Ishikawa (cell line): Measurements from ENCODE around the gene EEPD1.

Experiments
- CEBPB ChIP-seq: IDR thresholded peaks from 2 replicates; pipeline ENCODE4 v1.6.1; 2012
- CREB1 ChIP-seq: IDR thresholded peaks from 2 replicates; pipeline ENCODE4 v1.6.1; 2012; ENCODE audit warnings: low read depth
- EGR1 ChIP-seq: IDR thresholded peaks from 2 replicates; pipeline ENCODE4 v1.6.1; 2012
- EP300 ChIP-seq: IDR thresholded peaks from 2 replicates; pipeline ENCODE4 v1.6.1; 2012; ENCODE audit warnings: borderline replicate concordance
- FOXM1 ChIP-seq: IDR thresholded peaks from 2 replicates; pipeline ENCODE4 v1.6.1; 2012; ENCODE audit warnings: low read depth, borderline replicate concordance
- NFIC ChIP-seq: IDR thresholded peaks from 2 replicates; pipeline ENCODE4 v1.6.1; 2012
- RAD21 ChIP-seq: IDR thresholded peaks from 2 replicates; pipeline ENCODE4 v1.6.1; 2012; ENCODE audit warnings: low read depth
- TAF1 ChIP-seq: IDR thresholded peaks from 2 replicates; pipeline ENCODE4 v1.6.1; 2012; ENCODE audit warnings: low read depth, mild to moderate bottlenecking
- TCF12 ChIP-seq: IDR thresholded peaks from 2 replicates; pipeline ENCODE4 v1.6.1; 2012; ENCODE audit warnings: low read depth
- TEAD4 ChIP-seq: IDR thresholded peaks from 2 replicates; pipeline ENCODE4 v1.6.1; 2012
- YY1 ChIP-seq: IDR thresholded peaks from 2 replicates; pipeline ENCODE4 v1.6.1; 2012; ENCODE audit warnings: low read depth
- ZBTB7A ChIP-seq: IDR thresholded peaks from 2 replicates; pipeline ENCODE4 v1.6.1; 2012; ENCODE audit warnings: low read depth
- TF ChIP-seq, protein P1 (sequence below): IDR thresholded peaks from 2 replicates; pipeline ENCODE4 v1.6.1; 2012; ENCODE audit warnings: low read depth, mild to moderate bottlenecking
- TF ChIP-seq, protein P2 (sequence below): IDR thresholded peaks from 2 replicates; pipeline ENCODE4 v1.6.1; 2012
- TF ChIP-seq, protein P3 (sequence below): IDR thresholded peaks from 2 replicates; pipeline ENCODE4 v1.6.1; 2012

Gene EEPD1

DNA sequence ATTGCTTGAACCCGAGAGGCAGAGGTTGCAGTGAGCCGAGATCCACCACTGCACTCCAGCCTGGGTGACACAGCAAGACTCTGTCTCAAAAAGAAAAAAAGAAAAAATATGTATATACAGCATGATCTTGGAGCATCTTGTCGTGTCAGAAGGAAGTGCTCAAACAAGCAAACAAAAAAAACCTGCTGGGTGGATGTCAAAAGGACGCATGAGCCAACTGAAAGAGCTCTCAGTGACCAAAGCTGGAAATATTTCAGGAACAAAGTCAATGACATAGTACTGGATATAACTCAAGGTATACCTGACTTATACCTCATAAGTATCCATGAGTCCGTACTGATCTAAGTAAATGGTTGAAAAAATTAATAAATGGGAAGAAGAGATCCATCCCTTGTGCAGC lies 142.0 kb downstream of the EEPD1 start:
- TF ChIP-seq TCF12 (no peak), EP300 (no peak), YY1 (no peak), CEBPB (no peak), NFIC (no peak), CREB1 (no peak)
- TF ChIP-seq, protein P1, sequence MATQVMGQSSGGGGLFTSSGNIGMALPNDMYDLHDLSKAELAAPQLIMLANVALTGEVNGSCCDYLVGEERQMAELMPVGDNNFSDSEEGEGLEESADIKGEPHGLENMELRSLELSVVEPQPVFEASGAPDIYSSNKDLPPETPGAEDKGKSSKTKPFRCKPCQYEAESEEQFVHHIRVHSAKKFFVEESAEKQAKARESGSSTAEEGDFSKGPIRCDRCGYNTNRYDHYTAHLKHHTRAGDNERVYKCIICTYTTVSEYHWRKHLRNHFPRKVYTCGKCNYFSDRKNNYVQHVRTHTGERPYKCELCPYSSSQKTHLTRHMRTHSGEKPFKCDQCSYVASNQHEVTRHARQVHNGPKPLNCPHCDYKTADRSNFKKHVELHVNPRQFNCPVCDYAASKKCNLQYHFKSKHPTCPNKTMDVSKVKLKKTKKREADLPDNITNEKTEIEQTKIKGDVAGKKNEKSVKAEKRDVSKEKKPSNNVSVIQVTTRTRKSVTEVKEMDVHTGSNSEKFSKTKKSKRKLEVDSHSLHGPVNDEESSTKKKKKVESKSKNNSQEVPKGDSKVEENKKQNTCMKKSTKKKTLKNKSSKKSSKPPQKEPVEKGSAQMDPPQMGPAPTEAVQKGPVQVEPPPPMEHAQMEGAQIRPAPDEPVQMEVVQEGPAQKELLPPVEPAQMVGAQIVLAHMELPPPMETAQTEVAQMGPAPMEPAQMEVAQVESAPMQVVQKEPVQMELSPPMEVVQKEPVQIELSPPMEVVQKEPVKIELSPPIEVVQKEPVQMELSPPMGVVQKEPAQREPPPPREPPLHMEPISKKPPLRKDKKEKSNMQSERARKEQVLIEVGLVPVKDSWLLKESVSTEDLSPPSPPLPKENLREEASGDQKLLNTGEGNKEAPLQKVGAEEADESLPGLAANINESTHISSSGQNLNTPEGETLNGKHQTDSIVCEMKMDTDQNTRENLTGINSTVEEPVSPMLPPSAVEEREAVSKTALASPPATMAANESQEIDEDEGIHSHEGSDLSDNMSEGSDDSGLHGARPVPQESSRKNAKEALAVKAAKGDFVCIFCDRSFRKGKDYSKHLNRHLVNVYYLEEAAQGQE: no peak
- TF ChIP-seq, protein P2, sequence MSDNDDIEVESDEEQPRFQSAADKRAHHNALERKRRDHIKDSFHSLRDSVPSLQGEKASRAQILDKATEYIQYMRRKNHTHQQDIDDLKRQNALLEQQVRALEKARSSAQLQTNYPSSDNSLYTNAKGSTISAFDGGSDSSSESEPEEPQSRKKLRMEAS: no peak

DNA sequence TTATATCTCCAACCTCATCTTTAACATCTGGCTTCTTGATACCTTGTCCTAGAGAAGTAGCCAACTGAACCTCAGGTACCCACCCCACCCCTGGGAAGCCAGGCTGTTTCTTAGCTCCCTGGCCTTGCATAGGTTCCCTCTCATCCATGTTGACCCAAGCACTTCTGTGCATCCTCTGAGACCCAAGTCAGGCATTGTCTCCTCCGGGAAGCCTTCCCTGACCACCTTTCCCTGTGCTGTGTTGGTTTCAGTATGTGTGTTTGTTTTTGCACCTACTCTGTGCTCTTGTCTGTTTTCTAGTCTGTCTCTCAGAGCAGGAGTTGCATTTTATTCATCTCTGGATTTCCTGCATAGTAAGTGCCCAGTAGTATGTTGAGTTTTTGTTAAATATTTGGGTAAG lies 143.2 kb downstream of the EEPD1 start:
- TF ChIP-seq CREB1 (no peak), RAD21 (no peak), EP300 (no peak)

DNA sequence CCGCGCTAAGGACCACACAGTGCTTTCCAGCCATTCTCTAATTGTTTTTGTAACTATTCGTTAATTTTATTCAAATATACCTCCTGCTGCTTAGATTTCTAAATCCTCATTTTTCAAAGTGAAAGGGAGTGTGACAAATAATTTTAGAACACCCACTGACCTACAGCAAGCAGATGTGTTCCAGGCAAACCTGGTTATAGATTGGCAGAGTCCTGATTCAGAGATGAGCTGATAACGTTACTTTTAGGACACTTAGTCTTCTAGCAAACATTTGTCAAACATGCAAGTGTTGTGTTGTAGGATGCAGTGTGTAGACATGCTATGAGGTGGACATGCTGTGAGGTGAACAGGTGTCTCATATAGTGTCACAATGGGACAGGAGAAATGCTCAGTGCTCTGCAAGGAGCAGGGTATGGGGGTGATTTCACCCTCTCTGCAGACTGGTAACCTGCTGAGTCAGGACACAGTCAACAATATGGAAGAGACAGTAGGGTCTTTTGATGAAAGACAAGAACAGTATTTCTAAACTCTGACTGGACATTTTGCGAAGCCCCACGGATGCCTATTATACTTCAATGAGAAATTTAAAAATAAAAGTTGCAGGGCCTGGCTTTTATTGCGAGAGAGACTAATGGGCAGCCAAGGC lies 144.4 kb downstream of the EEPD1 start:
- TF ChIP-seq ZBTB7A (no peak), FOXM1 (no peak), TEAD4 (no peak), EP300 (no peak), RAD21 (no peak), CEBPB (no peak), NFIC (no peak), CREB1 (no peak), EGR1 (no peak), TCF12 (no peak)
- TF ChIP-seq, protein P1: no peak
- TF ChIP-seq, protein P3, sequence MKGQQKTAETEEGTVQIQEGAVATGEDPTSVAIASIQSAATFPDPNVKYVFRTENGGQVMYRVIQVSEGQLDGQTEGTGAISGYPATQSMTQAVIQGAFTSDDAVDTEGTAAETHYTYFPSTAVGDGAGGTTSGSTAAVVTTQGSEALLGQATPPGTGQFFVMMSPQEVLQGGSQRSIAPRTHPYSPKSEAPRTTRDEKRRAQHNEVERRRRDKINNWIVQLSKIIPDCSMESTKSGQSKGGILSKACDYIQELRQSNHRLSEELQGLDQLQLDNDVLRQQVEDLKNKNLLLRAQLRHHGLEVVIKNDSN: no peak

DNA sequence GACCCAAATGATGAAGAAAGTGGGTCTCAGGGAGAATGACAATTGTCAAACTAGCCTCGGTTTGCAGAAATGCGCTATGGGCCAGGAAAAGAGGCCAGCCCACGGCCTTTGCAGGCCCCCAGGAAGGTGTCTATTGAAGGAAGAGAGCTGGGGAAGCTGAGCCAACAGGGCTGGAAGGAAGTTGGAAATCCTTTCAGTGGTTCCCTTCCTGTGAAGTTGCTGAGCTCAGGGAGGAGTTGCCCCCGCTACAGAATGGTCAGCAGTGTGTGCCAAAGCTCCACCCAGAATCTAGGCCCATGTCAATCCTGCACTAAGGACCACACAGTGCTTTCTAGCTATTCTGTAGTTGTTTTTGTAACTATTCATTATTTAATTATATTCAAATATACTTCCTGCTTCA lies 145.1 kb downstream of the EEPD1 start:
- no peak for TF ChIP-seq TEAD4
- TF ChIP-seq, protein P1: no peak
- no peak for TF ChIP-seq ZBTB7A
- no peak for TF ChIP-seq YY1
- no peak for TF ChIP-seq NFIC
- TF ChIP-seq CREB1: no peak
- TF ChIP-seq, protein P3: no peak
- no peak for TF ChIP-seq RAD21
- no peak for TF ChIP-seq TAF1
- TF ChIP-seq EP300: no peak
- no peak for TF ChIP-seq FOXM1
- no peak for TF ChIP-seq EGR1
- TF ChIP-seq, protein P2: no peak
- no peak for TF ChIP-seq CEBPB
- no peak for TF ChIP-seq TCF12
